Endothelial cell of umbilical vein (primary cell): ENCODE data around the gene APIP. TPM values are rescaled to one million over a fixed set of nuclear protein-coding genes. Genes with fewer than 3 reads are reported as not detected.

Experiments
- BruUV-seq: library from RNA; stranded (reverse); fragments of 400-500 nt; replicated peaks from 2 replicates; lab custom pipeline; 2021; lab: Mats Ljungman, UMichigan
- CTCF ChIA-PET: fragments of 300-600, 350-600 bp; sonication (Branson Sonifier 250); formaldehyde crosslinking; loops from one replicate; lab custom pipeline; 2021; ENCODE audit warnings: antibody characterized with exemption, inconsistent platforms; lab: Charles Lee
- POLR2A ChIA-PET: fragments of 300-600, 350-600 bp; sonication (Branson Sonifier 250); formaldehyde crosslinking; loops from one replicate; lab custom pipeline; 2021; ENCODE audit warnings: antibody characterized with exemption, inconsistent platforms; lab: Charles Lee
- DNase-seq: peaks from one replicate; pipeline ENCODE4 v3.0.0-alpha.2; 2011; ENCODE audit warnings: low read depth, low spot score
- FAIRE-seq: peaks from 2 replicates; lab custom pipeline; 2011; peaks lifted over from hg19 to GRCh38; lab: Jason Lieb, UNC
- H2AFZ ChIP-seq: 2 replicates; pipeline ENCODE4 v1.6.0; 2012; ENCODE audit warnings: low read depth, low read length, control low read depth, inconsistent platforms
- H3K27ac ChIP-seq: 2 replicates; pipeline ENCODE4 v1.5.1; 2011; ENCODE audit warnings: low read depth, mild to moderate bottlenecking, control low read depth, low read length, moderate library complexity; ENCODE audit not compliant: insufficient read depth
- H3K27me3 ChIP-seq, 2 experiments: 2 replicates each; pipeline versions ENCODE4 v1.6.0 to v1.6.1; 2011; ENCODE audit warnings: low read length in 2 of 2, mixed read lengths in 1 of 2; ENCODE audit not compliant: control insufficient read depth in 2 of 2, insufficient read depth in 2 of 2
- H3K36me3 ChIP-seq, 2 experiments: 2 replicates in 1 of 2; 3 replicates in 1 of 2; pipeline ENCODE4 v1.5.1; 2011; ENCODE audit warnings: low read length in 2 of 2, mild to moderate bottlenecking in 1 of 2, moderate library complexity in 1 of 2; ENCODE audit not compliant: control insufficient read depth in 2 of 2, insufficient read depth in 2 of 2; ENCODE audit errors: extremely low read depth in 1 of 2
- H3K4me1 ChIP-seq: 3 replicates; pipeline ENCODE4 v1.5.1; 2011; ENCODE audit warnings: mild to moderate bottlenecking, low read length; ENCODE audit not compliant: control insufficient read depth, insufficient read depth; ENCODE audit errors: extremely low read depth
- H3K4me2 ChIP-seq: 2 replicates; pipeline ENCODE4 v1.6.1; 2011; ENCODE audit warnings: low read length, control low read depth, mixed read lengths; ENCODE audit not compliant: insufficient read depth
- H3K4me3 ChIP-seq, 3 experiments: fragments of 200-600 bp in 1 of 3; sonication (generic), shearing (Covaris generic) in 1 of 3; replicated peaks in 1 of 3; 2 replicates each; pipeline ENCODE4 v1.5.1; 2011 to 2016; ENCODE audit warnings: control low read depth in 3 of 3, low read length in 3 of 3, mild to moderate bottlenecking in 2 of 3, inconsistent platforms in 1 of 3, low read depth in 1 of 3, moderate library complexity in 1 of 3; ENCODE audit not compliant: insufficient read depth in 1 of 3
- H3K79me2 ChIP-seq: 2 replicates; pipeline ENCODE4 v1.6.0; 2012; ENCODE audit warnings: low read length, inconsistent platforms; ENCODE audit not compliant: control insufficient read depth, insufficient read depth
- H3K9ac ChIP-seq: replicated peaks from 2 replicates; pipeline ENCODE3; 2011; ENCODE audit warnings: low read length, control low read depth; ENCODE audit not compliant: insufficient read depth; ENCODE audit errors: extremely low read depth
- H3K9me1 ChIP-seq: replicated peaks from 3 replicates; pipeline ENCODE4 v1.6.0; 2011; ENCODE audit warnings: mild to moderate bottlenecking, low read length; ENCODE audit not compliant: control insufficient read depth, insufficient read depth; ENCODE audit errors: extremely low read depth
- H3K9me3 ChIP-seq: replicated peaks from 2 replicates; pipeline ENCODE4 v1.5.1; 2012; ENCODE audit warnings: low read length, inconsistent platforms; ENCODE audit not compliant: control insufficient read depth, insufficient read depth
- H4K20me1 ChIP-seq: replicated peaks from 2 replicates; pipeline ENCODE3; 2011; ENCODE audit warnings: mild to moderate bottlenecking, low read length; ENCODE audit not compliant: control insufficient read depth, insufficient read depth; ENCODE audit errors: extremely low read depth
- EZH2 ChIP-seq: IDR thresholded peaks from 2 replicates; pipeline ENCODE4 v1.6.1; 2012; ENCODE audit warnings: borderline replicate concordance, low read depth, mild to moderate bottlenecking, moderate library complexity, low read length, inconsistent platforms; ENCODE audit not compliant: severe bottlenecking
- FOS ChIP-seq: IDR thresholded peaks from 2 replicates; pipeline ENCODE4 v1.6.1; 2011; ENCODE audit warnings: mild to moderate bottlenecking, low read length, moderate library complexity, borderline replicate concordance; ENCODE audit not compliant: insufficient read depth
- JUN ChIP-seq: IDR thresholded peaks from 2 replicates; pipeline ENCODE4 v1.6.1; 2011; ENCODE audit warnings: borderline replicate concordance, low read depth; ENCODE audit not compliant: insufficient read length, insufficient read depth
- MYC ChIP-seq: IDR thresholded peaks from one replicate; pipeline ENCODE4 v1.6.1; 2011; ENCODE audit warnings: mild to moderate bottlenecking, low read depth, low read length
- POLR2A ChIP-seq: IDR thresholded peaks from 2 replicates; pipeline ENCODE4 v1.6.1; 2012; ENCODE audit warnings: low read depth, mild to moderate bottlenecking, control low read depth, low read length
- POLR2AphosphoS5 ChIP-seq: IDR thresholded peaks from 2 replicates; pipeline ENCODE4 v1.6.1; 2012; ENCODE audit warnings: low read depth, mild to moderate bottlenecking, control low read depth, low read length, moderate library complexity; ENCODE audit not compliant: insufficient read depth
- dilution Hi-C: fragments of 300-500 bp; cut with MboI; formaldehyde crosslinking; loops from one replicate; pipeline ENCODE4 v1.15.0; 2019; ENCODE audit warnings: low sequenced_read_pairs; ENCODE audit not compliant: extremely low pct_ligation_motif_present
- intact Hi-C: fragments of 100-400 bp; cut with micrococcal nuclease; formaldehyde crosslinking; loops from one replicate; pipeline ENCODE4 v1.10.0; 2022
- polyA plus RNA-seq, 4 experiments: library from polyadenylated mRNA; depleted of rRNA in 3 of 4; stranded (reverse) in 3 of 4; unstranded in 1 of 4; fragments of >200 nt; gene quantifications; 2 replicates each; pipeline versions ENCODE4 v1.2.1 to v1.2.3, GENCODE V29; 2011 to 2012; ENCODE audit warnings: missing spikeins in 1 of 4
- total RNA-seq: library from RNA; stranded (reverse); gene quantifications from 2 replicates; pipeline ENCODE4 v1.2.3, GENCODE V29; 2021
- TF ChIP-seq, protein P1 (sequence below), 2 donors: IDR thresholded peaks; 1 replicate in 1 of 2; 2 replicates in 1 of 2; pipeline ENCODE4 v1.5.1; 2011; ENCODE audit warnings: low read length in 2 of 2, mild to moderate bottlenecking in 2 of 2, moderate library complexity in 2 of 2, control low read depth in 1 of 2, inconsistent platforms in 1 of 2, low read depth in 1 of 2; ENCODE audit not compliant: insufficient read depth in 1 of 2; ENCODE audit errors: extremely low read depth in 1 of 2
- TF ChIP-seq, protein P2 (sequence below): IDR thresholded peaks from 2 replicates; pipeline ENCODE4 v1.6.1; 2011; ENCODE audit not compliant: insufficient read depth, insufficient read length

Gene APIP
- total and polyA plus RNA-seq, 2 donors (not counting 3 experiments of a cell fraction or from before 2014, with no cell fraction given) = 10.0 to 26.9 TPM

- Histone ChIP-seq H4K20me1 (no peaks in the 10 kb centered on the region), H3K36me3 (no peaks in the 10 kb centered on the region), H3K27ac (no peak overlapping the region), H3K9ac (no peak overlapping the region), H3K4me2 (no peak overlapping the region), H3K9me1 (no peaks in the 10 kb centered on the region), H3K9me3 (no peaks in the 10 kb centered on the region), H3K4me1 (peaks cover 5% of the 10 kb centered on the region), H3K79me2 (peaks cover 32% of the 10 kb centered on the region), H3K4me3 (no peak overlapping the region), H2AFZ (no peak overlapping the region), H3K27me3 (no peaks in the 10 kb centered on the region)
- no TSS peak for BruUV-seq
- dilution Hi-C loops (no loop called here), intact Hi-C loops (loop anchor here (1.0 to 10.0 kb wide), 7 partner anchors 71 to 1339 kb away; no protein-coding TSS in a partner anchor)
- peak; percentile 81 for FAIRE-seq
- peak; percentile 67 for DNase-seq
- TF ChIP-seq EZH2 = no peak
- TF ChIP-seq, protein P1, sequence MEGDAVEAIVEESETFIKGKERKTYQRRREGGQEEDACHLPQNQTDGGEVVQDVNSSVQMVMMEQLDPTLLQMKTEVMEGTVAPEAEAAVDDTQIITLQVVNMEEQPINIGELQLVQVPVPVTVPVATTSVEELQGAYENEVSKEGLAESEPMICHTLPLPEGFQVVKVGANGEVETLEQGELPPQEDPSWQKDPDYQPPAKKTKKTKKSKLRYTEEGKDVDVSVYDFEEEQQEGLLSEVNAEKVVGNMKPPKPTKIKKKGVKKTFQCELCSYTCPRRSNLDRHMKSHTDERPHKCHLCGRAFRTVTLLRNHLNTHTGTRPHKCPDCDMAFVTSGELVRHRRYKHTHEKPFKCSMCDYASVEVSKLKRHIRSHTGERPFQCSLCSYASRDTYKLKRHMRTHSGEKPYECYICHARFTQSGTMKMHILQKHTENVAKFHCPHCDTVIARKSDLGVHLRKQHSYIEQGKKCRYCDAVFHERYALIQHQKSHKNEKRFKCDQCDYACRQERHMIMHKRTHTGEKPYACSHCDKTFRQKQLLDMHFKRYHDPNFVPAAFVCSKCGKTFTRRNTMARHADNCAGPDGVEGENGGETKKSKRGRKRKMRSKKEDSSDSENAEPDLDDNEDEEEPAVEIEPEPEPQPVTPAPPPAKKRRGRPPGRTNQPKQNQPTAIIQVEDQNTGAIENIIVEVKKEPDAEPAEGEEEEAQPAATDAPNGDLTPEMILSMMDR (IDR thresholded peaks at IDR 0.05; ENCODE audit: extremely low read depth in 1 of 2, insufficient read depth in 1 of 2, low read depth in 1 of 2, low read length in 2 of 2) = peak; percentile 34 to 46
- TF ChIP-seq MYC = no peak
- POLR2A ChIA-PET = no interaction called here
- CTCF ChIA-PET = interaction anchor here (0.7 to 4.9 kb wide), 55 partner anchors 7 to 564 kb away, joined by 3 to 124 read pairs (median 5); partner anchors contain the start of genes APIP, CD44 and PDHX
Observed at GRCh38 chr11:34926101-34926830, 10.1 kb upstream of the APIP start.

GRCh38 chr11:34924714-34925113 lies 8.5 kb upstream of the APIP start:
- Histone ChIP-seq H3K9me3 (no peaks in the 10 kb centered on the region), H3K36me3 (no peaks in the 10 kb centered on the region), H3K27ac (no peak overlapping the region), H3K4me1 (peaks cover 5% of the 10 kb centered on the region), H3K4me3 (no peak overlapping the region), H3K9ac (no peak overlapping the region), H3K4me2 (no peak overlapping the region), H2AFZ (no peak overlapping the region), H3K27me3 (no peaks in the 10 kb centered on the region), H4K20me1 (no peaks in the 10 kb centered on the region), H3K9me1 (no peaks in the 10 kb centered on the region), H3K79me2 (peaks cover 35% of the 10 kb centered on the region)
- FAIRE-seq (no peak), DNase-seq (no peak)
- intact Hi-C loops = loop anchor here (5.0 to 10.0 kb wide), 4 partner anchors 73 to 1340 kb away; no protein-coding TSS in a partner anchor
- BruUV-seq = no TSS peak
- ChIA-PET POLR2A (interaction anchor here (0.9 kb wide), 1 partner anchor 8 kb away, joined by 5 read pairs; the partner anchor contains the start of genes APIP and PDHX), CTCF (interaction anchor here (0.9 to 4.9 kb wide), 16 partner anchors 8 to 566 kb away, joined by 3 to 124 read pairs (median 6); partner anchors contain the start of genes APIP, CD44 and PDHX)
- dilution Hi-C loops = no loop called here
- TF ChIP-seq POLR2A (no peak), FOS (no peak), JUN (no peak), EZH2 (no peak), POLR2AphosphoS5 (no peak)
- TF ChIP-seq, protein P2, sequence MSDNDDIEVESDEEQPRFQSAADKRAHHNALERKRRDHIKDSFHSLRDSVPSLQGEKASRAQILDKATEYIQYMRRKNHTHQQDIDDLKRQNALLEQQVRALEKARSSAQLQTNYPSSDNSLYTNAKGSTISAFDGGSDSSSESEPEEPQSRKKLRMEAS = no peak
